GM10266 (cell line): ENCODE results near the gene MTFR1L.

Experiments
- DNase-seq: peaks from one replicate; pipeline ENCODE4 v3.0.0; 2012; ENCODE audit errors: extremely low spot score
- CTCF ChIP-seq: IDR thresholded peaks from 2 replicates; pipeline ENCODE4 v1.5.1; 2012; ENCODE audit warnings: mild to moderate bottlenecking, low read depth; ENCODE audit not compliant: control insufficient read depth, insufficient read depth; ENCODE audit errors: missing control alignments

MTFR1L gene

GRCh38 chr1:25821112-25821476, 1.3 kb downstream of the MTFR1L start:
- TF ChIP-seq CTCF = no peak
- DNase-seq = no peak

- no peak for DNase-seq
- no peak for TF ChIP-seq CTCF
These were observed 1.9 kb downstream of the MTFR1L start for GRCh38 chr1:25821630-25822091.

- no peak for TF ChIP-seq CTCF
- no peak for DNase-seq
These were observed 5.9 kb downstream of the MTFR1L start for GRCh38 chr1:25825605-25826004.

GRCh38 chr1:25826571-25826970, 6.8 kb downstream of the MTFR1L start:
- TF ChIP-seq CTCF = no peak
- no peak for DNase-seq

- TF ChIP-seq CTCF = no peak
These were observed 8.7 kb downstream of the MTFR1L start for GRCh38 chr1:25828491-25828890.

GRCh38 chr1:25829046-25829445, 9.3 kb downstream of the MTFR1L start:
- no peak for TF ChIP-seq CTCF
- DNase-seq = no peak

More at GRCh38 chr1:25828491-25828890, 8.7 kb downstream of the MTFR1L start:
- no peak for DNase-seq

GRCh38 chr1:25831569-25832196, 11.9 kb downstream of the MTFR1L start:
- TF ChIP-seq CTCF = no peak
- no peak for DNase-seq
